GM18873 (cell line): ENCODE measurements around the gene PSMD2.

Source experiments
- ATAC-seq: cut with Tn5 transposase; IDR thresholded peaks from one replicate; pipeline ENCODE4 v1.9.1; 2021; ENCODE audit warnings: mild to moderate bottlenecking, moderate library complexity, moderate number of reproducible peaks; ENCODE audit not compliant: unreplicated experiment, low FRiP score

Gene PSMD2

DNA sequence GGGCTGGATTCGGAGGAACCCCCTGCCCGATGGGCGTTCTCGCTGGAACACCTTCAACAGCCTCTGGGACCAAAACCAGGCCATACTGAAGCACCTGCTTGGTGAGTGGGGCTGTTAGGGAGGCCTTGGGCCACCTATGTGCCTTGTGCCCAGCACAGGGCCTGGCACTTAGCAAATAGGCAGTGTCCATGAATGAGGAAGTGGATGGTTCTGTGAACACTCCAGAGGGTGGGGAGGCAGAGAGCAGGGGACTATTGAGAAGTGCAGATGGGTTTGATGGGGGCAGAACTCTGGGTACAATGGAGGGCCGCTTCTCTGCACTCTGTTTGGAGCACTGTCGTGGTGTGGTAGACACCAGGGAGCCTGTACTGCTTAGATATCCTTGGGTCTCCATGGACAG is 21.7 kb upstream of the PSMD2 start:
- no peak for ATAC-seq

DNA sequence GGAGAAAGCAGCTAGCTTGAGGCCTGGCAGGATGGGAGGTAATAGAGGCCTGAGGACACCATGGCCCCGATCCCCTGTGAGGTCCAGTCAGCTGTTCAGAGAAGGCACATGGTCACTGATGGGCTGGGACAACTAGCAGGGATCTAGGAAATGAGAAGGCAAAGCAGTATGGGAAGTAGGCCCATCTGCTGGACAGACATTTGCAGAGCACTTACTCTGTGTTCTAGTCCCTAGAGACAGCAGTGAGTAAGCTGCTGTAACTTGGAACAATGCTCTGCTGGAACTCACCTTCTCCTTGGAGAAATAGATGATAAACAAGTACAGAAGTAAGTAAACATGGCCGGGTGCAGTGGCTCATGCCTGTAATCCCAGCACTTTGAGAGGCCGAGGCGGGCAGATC is 16.1 kb upstream of the PSMD2 start:
- ATAC-seq, result no peak

DNA sequence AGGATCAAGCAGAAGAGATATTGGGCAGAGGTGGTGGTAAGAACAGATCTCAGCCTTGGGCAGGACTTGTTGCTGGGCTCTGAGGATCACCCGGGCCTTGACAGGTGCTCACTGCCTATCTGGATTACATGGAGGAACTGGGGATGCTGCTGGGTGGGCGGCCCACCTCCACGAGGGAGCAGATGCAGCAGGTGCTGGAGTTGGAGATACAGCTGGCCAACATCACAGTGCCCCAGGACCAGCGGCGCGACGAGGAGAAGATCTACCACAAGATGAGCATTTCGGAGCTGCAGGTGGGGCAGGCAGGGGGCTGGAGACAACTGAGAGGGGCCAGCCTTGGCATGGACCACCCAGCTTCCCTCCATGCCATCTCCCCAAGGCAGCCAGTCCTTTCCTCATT is 15.4 kb upstream of the PSMD2 start:
- ATAC-seq, result no peak

DNA sequence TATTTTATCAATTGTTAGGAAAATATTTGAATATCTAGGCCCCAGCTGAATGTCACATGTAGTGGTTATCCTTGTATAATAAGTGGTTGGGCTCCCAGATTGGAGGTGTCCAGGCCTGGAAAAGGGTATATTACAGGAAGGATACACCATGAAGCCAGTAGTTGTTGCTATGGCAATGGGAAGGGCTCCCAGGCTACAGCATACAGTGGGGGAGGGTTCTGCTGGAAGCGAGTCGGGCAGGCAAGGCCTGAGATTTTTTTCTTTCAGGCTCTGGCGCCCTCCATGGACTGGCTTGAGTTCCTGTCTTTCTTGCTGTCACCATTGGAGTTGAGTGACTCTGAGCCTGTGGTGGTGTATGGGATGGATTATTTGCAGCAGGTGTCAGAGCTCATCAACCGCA is 14.3 kb upstream of the PSMD2 start:
- ATAC-seq, result no peak

DNA sequence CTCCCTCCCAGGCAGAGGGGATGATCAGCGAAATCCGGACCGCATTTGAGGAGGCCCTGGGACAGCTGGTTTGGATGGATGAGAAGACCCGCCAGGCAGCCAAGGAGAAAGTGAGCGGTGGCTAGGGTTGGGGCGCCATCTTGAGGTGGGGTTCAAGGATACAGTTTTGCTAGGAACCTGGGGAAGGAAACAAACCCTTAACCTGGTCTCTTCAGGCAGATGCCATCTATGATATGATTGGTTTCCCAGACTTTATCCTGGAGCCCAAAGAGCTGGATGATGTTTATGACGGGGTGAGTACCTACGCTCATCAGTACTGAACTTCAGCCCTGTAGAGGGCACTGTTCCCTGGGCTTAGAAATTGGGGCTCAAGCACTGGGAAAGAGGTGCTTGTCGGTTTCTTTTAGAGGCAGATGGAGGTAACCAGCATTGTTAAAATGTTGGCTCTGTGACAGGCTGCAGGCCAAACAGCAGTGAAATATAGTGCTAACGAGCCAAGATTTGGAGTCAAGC is 9.6 kb upstream of the PSMD2 start:
- ATAC-seq, result no peak

DNA sequence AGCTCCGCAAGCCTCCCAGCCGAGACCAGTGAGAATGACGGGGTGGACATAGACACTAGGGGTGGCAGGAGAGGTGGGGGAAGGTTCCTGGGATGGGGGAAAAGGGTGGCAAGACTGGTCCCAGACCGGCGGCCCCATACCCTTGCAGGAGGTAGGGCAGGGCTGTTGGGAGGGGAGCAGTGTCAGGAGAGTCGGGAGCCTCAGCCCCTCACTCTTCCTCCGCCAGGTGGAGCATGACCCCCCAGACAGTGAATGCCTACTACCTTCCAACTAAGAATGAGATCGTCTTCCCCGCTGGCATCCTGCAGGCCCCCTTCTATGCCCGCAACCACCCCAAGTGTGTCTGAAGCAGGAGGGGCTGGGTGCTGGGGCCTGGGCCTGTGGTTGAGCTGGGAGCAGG is 8.7 kb upstream of the PSMD2 start:
- ATAC-seq, result no peak

DNA sequence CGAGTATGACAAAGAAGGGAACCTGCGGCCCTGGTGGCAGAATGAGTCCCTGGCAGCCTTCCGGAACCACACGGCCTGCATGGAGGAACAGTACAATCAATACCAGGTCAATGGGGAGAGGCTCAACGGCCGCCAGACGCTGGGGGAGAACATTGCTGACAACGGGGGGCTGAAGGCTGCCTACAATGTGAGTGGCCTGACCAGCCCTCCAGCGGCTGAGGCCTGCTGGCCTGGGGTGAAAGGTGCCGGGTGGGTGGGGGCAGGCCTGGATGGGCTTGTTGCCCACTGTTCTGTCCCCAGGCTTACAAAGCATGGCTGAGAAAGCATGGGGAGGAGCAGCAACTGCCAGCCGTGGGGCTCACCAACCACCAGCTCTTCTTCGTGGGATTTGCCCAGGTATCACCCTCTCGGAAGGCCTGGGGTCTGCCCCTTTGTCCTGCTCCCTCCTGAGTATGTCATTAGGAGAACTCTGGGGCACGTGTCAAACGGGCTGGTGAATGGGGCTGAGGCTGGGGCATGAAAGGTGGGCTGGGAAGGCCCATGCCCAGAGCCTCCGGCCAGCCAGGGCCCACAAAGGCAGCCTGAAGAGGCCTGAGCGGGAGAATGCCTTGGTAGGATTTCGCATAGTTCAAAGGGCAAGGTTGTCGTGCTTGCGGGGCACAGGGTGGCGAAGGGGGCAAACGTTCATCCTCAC is 7.8 kb upstream of the PSMD2 start:
- ATAC-seq, result no peak

DNA sequence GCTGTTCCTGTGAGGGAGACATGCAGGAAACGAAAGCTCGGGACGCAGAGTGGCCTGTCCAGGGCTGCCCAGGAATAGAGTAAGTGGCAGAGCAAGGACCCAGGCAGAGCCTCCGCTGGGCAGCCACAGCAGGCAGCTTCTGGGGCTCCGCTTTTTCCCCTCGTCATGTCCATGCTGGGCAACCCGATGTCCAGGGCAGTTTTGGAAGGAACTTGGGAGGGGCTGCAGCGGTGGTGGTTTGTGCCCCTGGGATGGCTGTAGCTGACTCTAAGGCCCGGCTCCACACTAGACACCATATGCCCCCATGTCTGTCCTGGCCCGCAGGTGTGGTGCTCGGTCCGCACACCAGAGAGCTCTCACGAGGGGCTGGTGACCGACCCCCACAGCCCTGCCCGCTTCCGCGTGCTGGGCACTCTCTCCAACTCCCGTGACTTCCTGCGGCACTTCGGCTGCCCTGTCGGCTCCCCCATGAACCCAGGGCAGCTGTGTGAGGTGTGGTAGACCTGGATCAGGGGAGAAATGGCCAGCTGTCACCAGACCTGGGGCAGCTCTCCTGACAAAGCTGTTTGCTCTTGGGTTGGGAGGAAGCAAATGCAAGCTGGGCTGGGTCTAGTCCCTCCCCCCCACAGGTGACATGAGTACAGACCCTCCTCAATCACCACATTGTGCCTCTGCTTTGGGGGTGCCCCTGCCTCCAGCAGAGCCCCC is 7.1 kb upstream of the PSMD2 start:
- no peak for ATAC-seq

DNA sequence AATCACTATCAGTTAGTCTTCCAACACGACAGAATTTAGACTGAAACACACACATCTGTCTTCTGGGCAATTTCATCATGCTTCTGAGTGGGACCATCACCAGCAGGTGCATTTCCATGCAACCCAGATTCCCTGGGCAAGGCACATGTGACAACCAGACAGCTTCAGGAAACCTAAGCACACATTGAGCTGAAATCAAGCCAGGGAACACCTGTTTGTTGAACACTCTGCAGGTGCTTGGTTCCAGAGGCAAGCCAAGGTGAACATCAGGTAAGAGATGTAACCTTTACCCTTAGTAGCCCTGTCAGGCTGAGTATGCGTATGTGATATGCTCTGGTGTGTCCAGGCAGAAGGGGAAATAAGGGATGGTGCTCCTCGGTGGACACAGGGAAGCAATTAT is 3.3 kb upstream of the PSMD2 start:
- no peak for ATAC-seq

DNA sequence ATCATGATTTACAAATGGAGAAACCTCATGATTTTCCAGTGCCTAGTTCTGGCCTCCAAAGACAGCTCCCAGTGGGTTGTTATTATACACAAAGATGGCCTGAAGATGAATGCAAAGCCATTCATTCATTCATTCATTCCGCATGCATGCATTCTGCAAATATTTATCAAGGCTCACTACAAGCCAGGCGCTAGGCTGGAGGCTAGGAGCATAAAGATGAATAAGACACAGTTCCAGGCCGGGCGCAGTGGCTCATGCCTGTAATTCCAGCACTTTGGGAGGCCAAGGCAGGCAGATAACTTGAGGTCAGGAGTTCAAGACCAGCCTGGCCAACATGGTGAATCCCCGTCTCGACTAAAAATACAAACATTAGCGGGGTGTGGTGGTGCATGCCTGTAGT is 2.4 kb upstream of the PSMD2 start:
- no peak for ATAC-seq

DNA sequence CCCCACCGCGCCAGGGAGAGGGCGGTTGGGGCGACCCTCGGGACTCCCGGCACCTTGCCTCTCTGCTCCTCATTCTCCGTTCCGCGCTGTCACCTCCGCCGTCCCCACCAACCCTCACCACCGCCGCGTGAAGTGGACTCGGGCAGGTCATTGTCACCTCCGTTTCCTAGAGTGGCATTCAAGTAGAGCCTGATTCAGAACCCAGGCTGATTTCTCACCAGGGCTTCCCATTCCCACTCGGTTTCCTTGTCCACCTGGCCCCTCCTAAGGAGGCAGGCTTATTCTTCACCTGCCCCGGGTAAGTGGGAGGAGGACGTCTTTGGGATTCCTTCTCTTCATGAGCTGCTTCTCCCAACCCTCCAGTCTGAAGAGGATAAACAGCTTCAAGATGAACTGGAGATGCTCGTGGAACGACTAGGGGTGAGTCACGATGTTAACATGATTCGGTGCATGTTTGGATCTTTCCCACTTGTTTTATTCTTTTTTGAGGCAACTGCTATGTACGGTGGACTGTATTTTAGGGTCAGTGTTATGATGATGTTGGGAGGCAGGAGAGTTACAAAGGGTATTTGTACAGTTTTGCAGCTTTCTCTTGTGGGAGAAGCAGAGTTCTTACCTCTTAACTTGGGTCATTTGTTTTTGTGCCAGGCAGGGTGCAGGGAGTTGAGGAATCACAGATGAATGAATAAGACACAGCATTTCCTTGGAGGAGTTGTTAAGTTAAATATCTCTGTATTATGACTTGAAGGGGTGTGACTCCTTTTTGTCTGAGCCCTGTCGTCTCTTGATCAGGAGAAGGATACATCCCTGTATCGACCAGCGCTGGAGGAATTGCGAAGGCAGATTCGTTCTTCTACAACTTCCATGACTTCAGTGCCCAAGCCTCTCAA is 692 bp downstream of the PSMD2 start:
- ATAC-seq, result peak; percentile 13

DNA sequence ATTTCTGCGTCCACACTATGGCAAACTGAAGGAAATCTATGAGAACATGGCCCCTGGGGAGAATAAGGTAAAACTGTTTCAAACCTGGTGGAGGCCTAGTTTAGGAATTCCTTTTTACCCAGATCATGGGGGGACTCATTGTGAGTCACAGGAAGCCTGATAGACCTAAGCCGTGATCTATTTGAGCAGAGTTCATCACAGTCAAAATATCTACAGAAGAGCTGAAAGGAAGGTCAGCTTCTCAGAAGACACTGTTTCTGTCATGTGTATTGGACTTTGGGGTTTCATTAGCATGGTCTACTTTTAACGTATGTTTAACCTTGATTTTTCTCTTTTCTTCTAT is 1.3 kb downstream of the PSMD2 start:
- ATAC-seq, result no peak

DNA sequence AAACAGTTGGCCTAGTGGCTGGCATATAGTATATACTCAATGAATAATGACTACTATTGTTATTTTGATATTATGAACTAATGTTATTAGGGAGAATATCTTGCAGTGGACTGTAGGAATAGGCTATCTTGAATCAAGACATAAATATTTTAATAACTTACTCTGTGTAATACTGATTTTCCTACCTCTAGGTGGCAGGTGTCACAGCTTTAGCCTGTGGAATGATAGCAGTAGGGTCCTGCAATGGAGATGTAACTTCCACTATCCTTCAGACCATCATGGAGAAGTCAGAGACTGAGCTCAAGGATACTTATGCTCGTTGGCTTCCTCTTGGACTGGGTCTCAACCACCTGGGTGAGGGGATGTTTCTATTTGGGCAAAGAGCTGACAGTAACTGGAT is 6.5 kb downstream of the PSMD2 start:
- ATAC-seq, result no peak

DNA sequence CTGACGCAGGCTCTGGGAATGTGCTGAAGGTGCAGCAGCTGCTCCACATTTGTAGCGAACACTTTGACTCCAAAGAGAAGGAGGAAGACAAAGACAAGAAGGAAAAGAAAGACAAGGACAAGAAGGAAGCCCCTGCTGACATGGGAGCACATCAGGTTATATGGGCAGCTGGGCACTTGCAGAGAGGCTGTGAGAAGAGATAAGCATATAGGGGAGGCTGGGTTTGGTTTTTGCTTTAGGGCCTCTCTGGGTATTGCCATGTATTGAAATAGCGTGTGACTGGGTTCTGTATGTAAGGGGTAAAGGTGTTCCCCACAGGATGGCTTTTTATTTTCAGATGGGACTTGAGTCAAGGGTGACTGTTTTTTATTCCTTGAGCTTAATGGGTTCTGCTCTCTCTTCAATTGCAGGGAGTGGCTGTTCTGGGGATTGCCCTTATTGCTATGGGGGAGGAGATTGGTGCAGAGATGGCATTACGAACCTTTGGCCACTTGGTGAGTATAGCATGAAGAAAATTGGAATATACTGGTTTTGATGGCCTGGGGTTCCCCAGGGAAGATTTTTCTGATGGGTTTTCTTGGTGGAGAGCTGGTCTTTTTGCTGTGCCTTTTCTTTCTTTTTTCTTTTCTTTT is 7.4 kb downstream of the PSMD2 start:
- ATAC-seq, result no peak

DNA sequence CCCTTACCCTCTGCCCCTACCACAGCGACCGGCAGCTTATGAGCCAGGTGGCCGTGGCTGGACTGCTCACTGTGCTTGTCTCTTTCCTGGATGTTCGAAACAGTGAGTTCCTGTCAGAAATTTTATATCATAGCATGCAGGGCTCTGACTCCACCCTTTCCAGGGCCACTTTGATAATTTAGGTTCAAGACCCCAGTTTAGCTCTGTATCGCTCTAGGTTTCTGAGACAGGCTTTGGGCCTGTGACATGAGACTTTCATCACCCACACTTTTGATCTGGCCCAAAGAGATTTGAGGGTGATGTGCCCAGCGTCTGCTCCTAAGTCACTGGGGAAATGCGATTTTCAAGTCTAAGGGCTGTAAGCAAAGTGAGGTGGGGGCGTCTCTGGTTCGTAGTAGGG is 8.9 kb downstream of the PSMD2 start:
- ATAC-seq, result no peak

DNA sequence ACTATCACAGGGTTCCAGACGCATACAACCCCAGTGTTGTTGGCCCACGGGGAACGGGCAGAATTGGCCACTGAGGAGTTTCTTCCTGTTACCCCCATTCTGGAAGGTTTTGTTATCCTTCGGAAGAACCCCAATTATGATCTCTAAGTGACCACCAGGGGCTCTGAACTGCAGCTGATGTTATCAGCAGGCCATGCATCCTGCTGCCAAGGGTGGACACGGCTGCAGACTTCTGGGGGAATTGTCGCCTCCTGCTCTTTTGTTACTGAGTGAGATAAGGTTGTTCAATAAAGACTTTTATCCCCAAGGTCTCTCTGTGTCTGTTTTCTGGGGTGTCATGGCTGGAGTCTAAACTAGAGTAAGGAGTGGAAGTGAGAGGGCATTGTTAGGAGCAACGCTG is 9.7 kb downstream of the PSMD2 start:
- no peak for ATAC-seq

DNA sequence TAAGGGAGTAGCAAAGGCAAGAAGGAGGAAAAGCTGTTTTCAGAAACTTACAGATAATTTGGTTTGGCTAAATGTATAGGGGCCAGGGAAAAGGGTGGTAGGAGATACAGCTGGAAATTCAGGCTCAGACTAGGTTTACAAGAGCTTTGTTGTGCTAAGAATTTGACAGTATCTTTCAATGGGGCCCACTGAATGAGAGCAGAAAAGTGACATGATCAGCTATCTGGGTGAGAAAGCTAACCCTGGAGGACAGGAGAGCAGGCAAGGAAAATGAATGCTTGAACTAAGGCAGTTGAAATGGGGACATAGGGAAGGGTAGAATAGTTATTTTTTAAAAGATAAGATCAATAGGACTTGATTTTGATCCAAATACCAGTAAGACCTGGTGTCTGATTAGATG is 12.6 kb downstream of the PSMD2 start:
- ATAC-seq, result no peak

DNA sequence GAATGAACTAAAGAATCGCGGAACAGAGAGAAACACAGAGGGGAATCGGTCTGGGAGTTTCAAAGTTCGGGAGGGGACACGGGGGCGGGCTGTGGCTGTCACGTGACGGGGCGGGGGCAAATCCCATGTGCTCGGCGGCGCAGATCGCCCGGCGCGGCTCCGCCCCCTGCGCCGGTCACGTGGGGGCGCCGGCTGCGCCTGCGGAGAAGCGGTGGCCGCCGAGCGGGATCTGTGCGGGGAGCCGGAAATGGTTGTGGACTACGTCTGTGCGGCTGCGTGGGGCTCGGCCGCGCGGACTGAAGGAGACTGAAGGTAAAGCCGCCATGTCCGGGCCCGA is 15.3 kb downstream of the PSMD2 start, which contains the start of gene EIF4G1:
EIF4G1 (plus strand) TSS at position 244 of the 337 bp plus-strand sequence. CDS start 1,191 bp downstream, outside the sequence.
- ATAC-seq, result peak; percentile 81

DNA sequence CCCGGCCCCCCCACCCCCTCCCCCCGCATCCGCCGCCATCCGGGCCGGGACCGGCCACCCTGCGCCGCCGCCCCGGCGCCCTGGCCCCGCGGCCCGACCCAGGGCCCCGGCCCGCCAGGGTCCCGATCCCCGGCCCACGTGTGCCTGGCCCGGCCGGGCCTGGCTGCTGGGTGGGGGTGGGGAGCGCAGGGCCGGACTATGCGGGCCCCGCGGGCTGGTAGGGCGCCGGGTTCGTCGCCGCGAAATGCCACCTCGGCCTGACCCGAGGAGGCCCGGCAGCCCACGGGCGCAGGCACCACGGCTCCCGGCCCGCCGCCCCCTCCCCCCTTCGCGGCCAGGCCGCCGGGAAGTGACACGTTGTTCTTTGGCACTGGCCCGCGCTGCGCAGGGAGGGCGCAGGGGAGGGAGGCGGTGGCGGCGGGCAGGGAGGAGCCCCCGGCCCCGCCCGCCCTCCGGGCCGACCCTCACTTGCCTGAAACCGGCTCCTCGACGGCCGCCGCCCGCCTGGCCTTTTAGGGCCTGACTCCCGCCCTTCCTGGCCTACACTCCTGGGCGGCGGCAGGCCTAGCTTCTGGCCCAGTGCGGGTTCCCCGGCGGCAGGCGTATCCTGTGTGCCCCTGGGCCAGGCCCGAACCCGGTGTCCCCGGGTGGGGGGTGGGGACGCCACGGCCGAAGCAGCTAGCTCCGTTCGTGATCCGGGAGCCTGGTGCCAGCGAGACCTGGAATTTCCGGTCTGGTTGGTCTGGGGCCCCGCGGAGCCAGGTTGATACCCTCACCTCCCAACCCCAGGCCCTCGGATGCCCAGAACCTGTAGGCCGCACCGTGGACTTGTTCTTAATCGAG is 15.9 kb downstream of the PSMD2 start:
- peak; percentile 20 for ATAC-seq

DNA sequence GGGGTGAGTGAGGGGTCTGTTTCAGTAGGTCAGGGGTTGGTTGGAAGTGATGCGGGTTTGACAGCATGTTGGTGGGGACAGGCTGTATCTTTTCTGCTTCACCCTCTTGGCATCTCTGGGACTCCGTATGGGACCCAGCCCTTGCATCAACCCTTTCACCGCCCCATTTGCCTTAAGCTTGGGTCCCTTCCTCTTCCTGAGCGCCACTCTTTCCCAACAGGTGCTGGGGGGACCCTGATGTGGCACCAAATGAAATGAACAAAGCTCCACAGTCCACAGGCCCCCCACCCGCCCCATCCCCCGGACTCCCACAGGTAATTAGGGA is 16.5 kb downstream of the PSMD2 start:
- ATAC-seq, result no peak
